NCI-H69 (cell line): ENCODE measurements around the gene GDE1.
"Not testable (repeated sequence)": the region's sequence is repeated elsewhere in the genome, so short reads cannot be mapped to it uniquely, and the experiment has no call there.

ENCODE experiments used
- DNase-seq: peaks from one replicate; lab custom pipeline; 2025; lab: John Stamatoyannopoulos, UW

GDE1 gene

DNA sequence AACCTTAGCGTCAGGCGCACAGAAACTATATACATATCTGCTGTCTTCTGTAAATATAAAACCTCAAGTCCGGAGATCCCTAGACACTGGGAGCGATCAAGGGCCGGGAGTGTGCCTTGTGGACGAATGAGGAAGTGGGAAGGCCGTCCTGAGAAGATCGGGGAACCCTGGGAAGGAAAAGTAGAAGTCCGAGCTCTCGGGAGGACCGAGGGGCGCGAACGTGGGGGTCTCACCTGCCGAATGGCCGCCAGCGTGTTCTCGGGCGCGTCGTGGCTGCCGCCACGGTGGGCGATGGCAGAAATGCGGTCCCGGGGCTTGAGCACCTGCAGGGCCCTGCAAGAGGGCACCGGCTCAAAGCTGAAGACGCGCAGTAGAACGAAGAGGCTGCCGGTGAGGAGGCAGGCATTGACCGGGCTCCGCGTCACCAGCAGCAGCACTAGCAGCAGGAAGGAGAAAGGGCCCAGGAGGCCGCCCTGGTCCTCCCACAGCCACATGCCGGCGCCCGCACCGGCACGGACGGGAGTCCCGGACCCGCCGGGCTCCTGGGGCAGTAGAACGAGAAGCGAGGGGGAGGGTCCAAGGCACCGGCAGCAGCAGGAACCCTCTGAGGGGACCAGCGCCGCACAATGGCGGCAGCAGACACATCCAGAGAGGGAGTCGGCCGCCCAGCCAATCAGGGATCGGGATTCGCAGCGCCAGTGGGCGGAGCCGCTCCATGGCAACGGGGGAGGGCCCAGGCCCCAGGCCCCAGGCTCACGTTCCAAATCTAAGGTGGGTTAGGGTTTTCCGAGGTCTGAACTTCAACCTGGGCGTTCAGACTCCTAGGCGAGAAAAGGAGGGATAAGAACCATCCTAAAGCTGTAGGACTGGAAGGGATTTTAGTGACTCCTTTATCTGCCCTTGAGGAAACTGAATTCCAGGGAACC, at the start of gene GDE1:
GDE1 (minus strand) TSS at position 628 of the 926 bp plus-strand sequence; CDS start at position 494, 134 bp downstream.
- peak; percentile 98 for DNase-seq

DNA sequence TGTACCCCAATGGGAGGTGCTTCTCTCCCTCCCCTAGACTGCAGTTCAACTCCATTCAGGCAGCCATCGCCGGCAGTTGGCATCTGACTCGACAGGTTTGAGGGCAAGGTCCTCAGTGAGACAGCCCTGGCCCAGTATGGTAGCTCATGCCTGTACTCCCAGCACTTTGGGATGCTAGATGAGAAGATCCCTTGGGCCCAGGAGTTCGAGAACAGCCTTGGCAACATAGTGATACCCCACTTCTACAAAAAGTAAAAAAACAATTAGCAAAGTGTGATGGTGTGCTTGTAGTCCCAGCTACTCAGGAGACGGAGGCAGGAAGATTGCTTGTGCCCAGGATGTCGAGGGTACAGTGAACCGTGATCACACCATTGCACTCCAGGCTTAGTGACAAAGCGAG, 45.7 kb upstream of the GDE1 start:
- no peak for DNase-seq

GRCh38 chr16:19566362-19566761, 44.5 kb upstream of the GDE1 start:
- DNase-seq = no peak

DNA sequence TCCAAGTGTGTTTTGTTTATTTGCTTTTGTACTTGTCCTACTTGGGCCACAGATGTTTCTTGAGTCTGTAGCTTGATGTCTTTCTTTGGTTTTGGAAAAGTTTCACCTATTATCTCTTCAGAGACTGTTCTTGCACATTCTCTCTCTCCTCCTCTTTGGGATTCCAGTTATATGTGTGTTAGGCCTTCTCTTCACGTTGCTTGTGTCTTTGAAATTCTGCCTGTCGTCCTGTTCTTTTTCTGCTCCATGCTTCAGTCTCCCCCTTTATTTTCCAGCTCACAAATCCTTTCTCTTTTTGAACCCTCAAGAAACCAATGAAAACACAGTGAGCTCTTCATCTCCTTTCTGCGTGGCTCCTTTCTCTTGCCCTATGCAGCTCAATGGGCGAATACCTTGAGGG, 41.5 kb upstream of the GDE1 start:
- no peak for DNase-seq

DNA sequence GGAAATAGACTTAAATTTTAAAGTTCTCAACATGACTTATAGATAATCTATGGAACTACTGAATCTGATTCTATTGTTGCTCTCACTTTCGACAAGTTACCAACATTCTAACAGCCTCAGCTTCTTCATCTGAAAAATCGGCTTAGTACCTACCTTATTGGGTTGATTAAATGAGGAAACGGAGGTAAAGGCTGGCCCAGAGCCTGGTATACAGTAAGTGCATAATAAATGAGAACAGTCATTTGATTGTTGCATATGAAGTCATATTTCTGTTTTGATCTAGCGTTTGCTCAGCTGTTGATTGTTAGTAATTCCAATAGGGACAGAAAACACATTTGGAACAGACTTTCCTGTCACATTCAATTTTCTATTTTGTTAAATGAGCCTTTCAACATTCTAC, 38.2 kb upstream of the GDE1 start:
- DNase-seq = no peak

DNA sequence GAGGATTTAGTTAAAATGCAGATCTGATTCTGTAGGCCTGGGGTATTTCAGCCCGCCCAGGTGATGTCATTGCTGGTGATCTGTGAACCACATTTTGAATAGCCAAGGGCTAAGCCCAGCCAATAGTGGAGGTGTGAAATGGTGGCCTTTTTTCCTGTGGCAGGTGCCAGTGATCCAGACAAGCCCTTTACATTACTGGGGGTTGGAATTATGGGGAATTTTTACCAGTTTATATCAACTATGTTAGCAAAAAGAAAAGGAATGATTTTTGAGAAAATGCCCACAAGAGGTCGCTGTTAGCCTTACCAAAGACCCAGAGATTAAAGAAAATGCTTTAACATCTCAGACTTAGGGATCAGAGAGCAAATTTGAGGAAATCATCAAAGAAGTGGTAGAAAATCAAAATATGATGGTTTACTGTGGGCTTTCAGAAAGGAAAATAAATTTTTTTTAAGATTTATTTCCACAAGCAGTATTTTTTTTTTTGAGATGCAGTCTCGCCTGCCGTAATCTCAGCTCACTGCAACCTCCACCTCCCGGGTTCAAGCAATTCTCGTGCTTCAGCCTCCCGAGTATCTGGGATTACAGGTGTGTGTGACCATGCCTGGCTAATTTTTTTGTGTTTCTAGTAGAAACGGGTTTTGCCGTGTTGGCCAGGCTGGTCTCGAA, 37.5 kb upstream of the GDE1 start:
- DNase-seq = peak; percentile 75

- DNase-seq = peak; percentile 48
Observed at GRCh38 chr16:19555938-19556771, 34.3 kb upstream of the GDE1 start.

GRCh38 chr16:19555186-19555937, 33.5 kb upstream of the GDE1 start, which contains the start of gene VPS35L:
Gene VPS35L, plus strand, starts transcription at chr16:19555703. Its CDS starts 27 bp downstream, at chr16:19555730.
- DNase-seq = peak; percentile 99

DNA sequence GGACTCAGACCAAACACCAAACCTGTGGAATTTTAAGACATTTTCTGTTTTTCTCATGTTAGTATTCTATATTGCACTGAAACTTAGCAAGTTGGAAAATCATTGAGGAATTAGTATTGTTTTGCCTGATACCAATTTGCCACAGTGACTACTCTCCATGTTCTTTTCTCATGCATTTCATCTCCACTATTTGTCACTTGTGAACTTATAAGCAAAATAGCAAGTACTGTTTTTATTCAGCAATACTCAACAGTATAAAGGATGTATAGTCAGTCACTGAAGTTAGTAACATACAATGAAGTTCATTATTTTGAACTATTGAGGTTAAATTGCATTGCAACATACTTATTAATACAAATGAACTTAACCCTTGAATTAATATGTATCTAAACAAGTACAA, 27.8 kb upstream of the GDE1 start:
- DNase-seq = no peak

GRCh38 chr16:19548144-19548543, 26.2 kb upstream of the GDE1 start:
- DNase-seq = no peak

DNA sequence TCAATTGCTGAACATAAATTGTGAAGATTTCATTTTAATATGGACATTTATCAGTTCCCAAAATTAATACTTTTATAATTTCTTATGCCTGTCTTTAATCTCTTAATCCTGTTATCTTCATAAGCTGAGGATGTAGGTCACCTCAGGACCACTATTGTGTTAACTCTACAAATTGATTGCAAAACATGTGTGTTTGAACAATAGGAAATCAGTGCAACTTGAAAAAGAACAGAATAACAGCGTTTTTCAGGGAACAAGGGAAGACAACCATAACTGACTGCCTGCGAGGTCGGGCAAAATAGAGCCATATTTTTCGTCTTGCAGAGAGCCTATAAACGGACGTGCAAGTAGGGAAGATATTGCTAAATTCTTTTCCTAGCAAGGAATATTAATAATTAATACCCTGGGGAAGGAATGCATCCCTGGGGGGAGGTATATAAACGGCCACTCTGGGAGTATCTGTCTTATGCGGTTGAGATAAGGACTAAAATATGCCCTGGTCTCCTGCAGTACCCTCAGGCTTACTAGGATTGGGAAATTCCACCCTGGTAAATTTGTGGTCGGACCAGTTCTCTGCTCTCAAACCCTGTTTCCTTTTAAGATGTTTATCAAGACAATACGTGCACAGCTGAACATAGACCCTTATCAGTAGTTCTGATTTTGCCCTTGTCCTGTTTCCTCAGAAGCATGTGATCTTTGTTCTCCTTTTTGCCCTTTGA, 21.5 kb upstream of the GDE1 start:
- DNase-seq = not testable (repeated sequence)

- DNase-seq = peak; percentile 98
Observed at GRCh38 chr16:19542138-19542821, 20.4 kb upstream of the GDE1 start.

GRCh38 chr16:19540241-19540970, 18.5 kb upstream of the GDE1 start:
- no peak for DNase-seq

- DNase-seq = no peak
Observed at GRCh38 chr16:19532601-19533000, 10.7 kb upstream of the GDE1 start.

DNA sequence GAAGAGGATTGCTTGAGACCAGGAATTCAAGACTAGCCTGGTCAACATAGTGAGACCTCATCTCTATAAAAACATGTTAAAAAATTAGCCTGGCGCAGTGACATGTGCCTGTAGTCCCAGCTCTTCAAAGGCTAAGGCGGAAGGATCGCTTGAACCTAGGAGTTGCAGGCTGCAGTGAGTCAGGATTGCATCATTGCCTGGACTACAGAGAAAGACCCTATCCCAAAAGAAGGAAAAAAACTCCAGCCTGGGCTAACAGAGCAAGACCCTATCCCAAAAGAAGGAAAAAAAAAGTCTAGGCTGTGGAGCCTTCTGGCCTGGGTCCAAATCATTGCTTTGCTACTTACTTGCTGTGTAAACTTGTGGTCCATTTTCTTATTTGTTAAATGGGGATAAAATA, 6.8 kb upstream of the GDE1 start:
- no peak for DNase-seq

- no peak for DNase-seq
Observed at GRCh38 chr16:19527161-19527560, 5.3 kb upstream of the GDE1 start.

DNA sequence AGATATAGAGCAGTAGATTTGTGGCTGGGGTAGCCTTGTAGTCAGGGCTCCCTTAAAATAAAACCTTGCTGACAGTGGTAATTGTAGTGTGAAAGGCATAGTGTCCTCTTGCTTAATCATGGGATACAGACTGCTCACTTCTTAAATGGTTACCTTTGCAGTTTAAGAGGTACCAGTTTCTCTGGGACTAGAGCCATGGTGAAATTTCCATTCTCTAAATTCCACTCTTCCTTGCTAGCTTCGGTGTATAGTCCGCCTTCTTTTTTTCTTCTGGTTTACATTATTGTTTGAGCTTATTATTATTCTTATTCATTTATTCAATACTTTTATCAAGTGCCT, 3.5 kb upstream of the GDE1 start:
- DNase-seq = no peak

DNA sequence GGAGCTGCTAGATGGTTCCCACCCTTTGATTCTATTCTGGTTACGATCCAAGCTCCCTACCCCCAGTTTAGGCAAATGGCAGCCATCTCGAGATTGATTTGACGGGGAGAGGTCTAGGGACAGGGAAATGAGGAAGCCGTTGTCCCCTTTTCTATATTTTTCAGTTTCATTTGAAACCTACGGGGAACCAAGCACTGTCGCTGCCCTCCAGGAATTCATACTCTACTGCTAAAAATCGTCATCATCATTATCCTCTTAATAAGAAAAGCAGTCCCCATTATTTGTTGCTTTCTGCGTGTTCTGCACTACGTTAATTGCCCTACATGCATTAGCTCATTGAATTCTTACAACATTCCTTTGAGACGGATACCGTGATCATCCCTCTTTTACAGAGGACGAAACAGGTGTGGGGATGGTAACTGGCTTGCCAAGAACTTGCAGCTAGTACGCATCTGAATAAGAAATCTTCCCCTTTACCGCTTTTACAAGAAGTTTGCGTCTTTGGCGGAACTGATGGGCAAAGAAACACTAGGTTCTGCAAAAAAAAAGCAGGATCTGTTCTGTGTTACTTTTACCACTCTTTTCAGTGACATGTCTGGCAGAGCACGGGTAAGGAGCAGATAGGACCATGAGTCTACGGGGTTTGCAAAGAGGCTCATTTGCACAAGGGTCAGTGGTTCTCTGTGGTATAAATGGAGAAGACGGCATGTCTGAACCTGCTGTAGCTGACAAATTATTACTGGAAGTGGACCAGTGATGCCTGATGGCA, 2.9 kb upstream of the GDE1 start:
- peak; percentile 84 for DNase-seq

DNA sequence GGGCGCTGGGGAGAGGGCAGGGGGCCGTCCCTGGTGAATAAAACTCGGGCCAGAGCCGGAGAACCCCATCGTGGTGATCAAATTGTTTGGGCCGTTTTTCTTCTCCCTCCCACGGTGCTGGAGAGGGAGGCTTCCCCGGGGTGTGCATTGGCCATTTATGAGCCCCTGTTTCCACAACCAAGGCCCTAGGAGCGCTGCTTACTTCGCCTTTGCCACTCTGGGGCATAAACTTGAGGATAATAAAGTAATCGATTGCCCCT, 2.4 kb upstream of the GDE1 start:
- no peak for DNase-seq
